WTC11 (cell line): ENCODE measurements around the gene SYCN. TPM values are rescaled to one million over a fixed set of nuclear protein-coding genes. Genes with fewer than 3 reads are reported as not detected.

Source experiments
- ATAC-seq: fragments of 200-7000 bp; cut with Tn5 transposase; 2 replicates; pipeline ENCODE4 v1.10.0; 2021; ENCODE audit warnings: mild to moderate bottlenecking, moderate library complexity
- CTCF ChIA-PET: fragments of 300-600 bp; sonication (Branson Sonifier 250); formaldehyde crosslinking; loops from one replicate; lab custom pipeline; 2021; ENCODE audit warnings: antibody characterized with exemption; lab: Charles Lee
- POLR2A ChIA-PET: fragments of 350-600 bp; sonication (Branson Sonifier 250); formaldehyde crosslinking; loops from one replicate; lab custom pipeline; 2021; ENCODE audit warnings: antibody characterized with exemption; lab: Charles Lee
- DNase-seq: peaks from one replicate; pipeline ENCODE4 v3.0.0; 2021; ENCODE audit warnings: low spot score
- H3K27ac Mint-ChIP-seq: 2 replicates; pipeline ENCODE4 v1.8.0; 2021; ENCODE audit warnings: mixed read lengths
- H3K27me3 Mint-ChIP-seq: 2 replicates; pipeline ENCODE4 v1.8.0; 2021; ENCODE audit warnings: low read depth, mild to moderate bottlenecking, moderate library complexity, mixed read lengths
- H3K36me3 Mint-ChIP-seq: 2 replicates; pipeline ENCODE4 v1.8.0; 2021; ENCODE audit warnings: mixed read lengths
- H3K4me1 Mint-ChIP-seq: 2 replicates; pipeline ENCODE4 v1.8.0; 2022; ENCODE audit warnings: mixed read lengths
- H3K4me3 Mint-ChIP-seq: 2 replicates; pipeline ENCODE4 v1.8.0; 2021; ENCODE audit warnings: mild to moderate bottlenecking, moderate library complexity, mixed read lengths
- H3K9me3 Mint-ChIP-seq: 2 replicates; pipeline ENCODE4 v1.8.0; 2021; ENCODE audit warnings: mixed read lengths
- ARID4B ChIP-seq: sonication (generic); formaldehyde crosslinking; IDR thresholded peaks from 2 replicates; pipeline ENCODE4 v1.8.0; 2023; ENCODE audit warnings: missing genetic modification reagents, mild to moderate bottlenecking, borderline replicate concordance
- ELF4 ChIP-seq: sonication (generic); formaldehyde crosslinking; IDR thresholded peaks from 2 replicates; pipeline ENCODE4 v1.8.1; 2022; ENCODE audit warnings: low read depth, mild to moderate bottlenecking, moderate library complexity, missing genetic modification reagents
- ETV6 ChIP-seq: sonication (generic); formaldehyde crosslinking; IDR thresholded peaks from 2 replicates; pipeline ENCODE4 v1.8.1; 2022; ENCODE audit warnings: mild to moderate bottlenecking, missing genetic modification reagents
- JUN ChIP-seq: sonication (generic); formaldehyde crosslinking; IDR thresholded peaks from 2 replicates; pipeline ENCODE4 v1.8.0; 2023; ENCODE audit warnings: mild to moderate bottlenecking, missing genetic modification reagents
- MXD4 ChIP-seq: fragments of 250-450 bp; sonication (Bioruptor Pico); IDR thresholded peaks from 2 replicates; pipeline ENCODE4 v1.8.0; 2021; ENCODE audit warnings: mild to moderate bottlenecking, moderate library complexity, borderline replicate concordance
- NFE2L1 ChIP-seq: sonication (generic); formaldehyde crosslinking; IDR thresholded peaks from 2 replicates; pipeline ENCODE4 v1.8.1; 2023; ENCODE audit warnings: missing genetic modification reagents
- NFYB ChIP-seq: sonication (generic); formaldehyde crosslinking; conservative IDR thresholded peaks from 2 replicates; pipeline ENCODE4 v1.8.0; 2022; ENCODE audit warnings: low read depth, missing genetic modification reagents
- SMAD4 ChIP-seq: sonication (generic); formaldehyde crosslinking; IDR thresholded peaks from 2 replicates; pipeline ENCODE4 v1.8.0; 2022; ENCODE audit warnings: mild to moderate bottlenecking, missing genetic modification reagents
- TCF7 ChIP-seq: sonication (generic); formaldehyde crosslinking; IDR thresholded peaks from 2 replicates; pipeline ENCODE4 v1.8.0; 2022; ENCODE audit warnings: mild to moderate bottlenecking, low read depth, missing genetic modification reagents, moderate library complexity
- ZNF138 ChIP-seq: sonication (generic); formaldehyde crosslinking; conservative IDR thresholded peaks from 2 replicates; pipeline ENCODE4 v1.8.1; 2022; ENCODE audit warnings: mild to moderate bottlenecking, moderate library complexity, missing genetic modification reagents
- ZNF396 ChIP-seq: fragments of 250-450 bp; sonication (Bioruptor Pico); IDR thresholded peaks from 2 replicates; pipeline ENCODE4 v1.8.0; 2021; ENCODE audit warnings: mild to moderate bottlenecking, moderate library complexity, borderline replicate concordance
- ZNF671 ChIP-seq: fragments of 250-450 bp; sonication (Bioruptor Pico); IDR thresholded peaks from 2 replicates; pipeline ENCODE4 v1.8.0; 2021; ENCODE audit warnings: mild to moderate bottlenecking
- total RNA-seq: library from RNA; stranded (reverse); gene quantifications from 3 replicates; pipeline ENCODE4 v1.2.3, GENCODE V29; 2021
- TF ChIP-seq, protein P1 (sequence below): sonication (generic); formaldehyde crosslinking; IDR thresholded peaks from 2 replicates; pipeline ENCODE4 v1.8.0; 2022; ENCODE audit warnings: mild to moderate bottlenecking, missing genetic modification reagents
- TF ChIP-seq, protein P2 (sequence below): sonication (generic); formaldehyde crosslinking; IDR thresholded peaks from 2 replicates; pipeline ENCODE4 v1.8.0; 2022; ENCODE audit warnings: missing genetic modification reagents

The SYCN gene
- total RNA-seq, 1 experiment from 2014 or later: 0.77 TPM

- no peak for TF ChIP-seq ETV6 (CRISPR knock-in tag)
- no peak for TF ChIP-seq TCF7 (CRISPR knock-in tag)
- TF ChIP-seq JUN (CRISPR knock-in tag): no peak
- TF ChIP-seq, protein P1, sequence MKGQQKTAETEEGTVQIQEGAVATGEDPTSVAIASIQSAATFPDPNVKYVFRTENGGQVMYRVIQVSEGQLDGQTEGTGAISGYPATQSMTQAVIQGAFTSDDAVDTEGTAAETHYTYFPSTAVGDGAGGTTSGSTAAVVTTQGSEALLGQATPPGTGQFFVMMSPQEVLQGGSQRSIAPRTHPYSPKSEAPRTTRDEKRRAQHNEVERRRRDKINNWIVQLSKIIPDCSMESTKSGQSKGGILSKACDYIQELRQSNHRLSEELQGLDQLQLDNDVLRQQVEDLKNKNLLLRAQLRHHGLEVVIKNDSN (CRISPR knock-in tag): no peak
- TF ChIP-seq ARID4B (CRISPR knock-in tag): no peak
These were observed 39.8 kb downstream of the SYCN start (continued) for GRCh38 chr19:39164289-39164688.

DNA sequence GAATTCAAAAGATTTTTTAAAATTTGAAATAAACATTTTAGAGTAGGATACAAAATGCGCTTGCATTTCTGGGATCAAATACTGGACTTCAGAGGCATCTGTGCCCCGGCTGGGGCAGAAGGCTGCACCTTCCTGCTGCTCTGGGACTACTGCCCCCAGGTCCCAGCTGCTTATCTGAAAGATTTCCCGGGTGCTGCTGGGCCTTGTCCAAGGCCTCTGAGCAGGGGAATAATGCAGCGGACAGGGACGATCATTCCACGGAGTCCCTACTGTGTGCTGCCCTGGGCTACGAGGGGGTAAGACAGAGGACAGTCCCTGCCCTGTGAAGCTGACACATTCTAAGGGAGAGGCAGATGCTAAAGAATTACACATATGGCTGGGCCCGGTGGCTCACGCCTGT, 40.4 kb downstream of the SYCN start:
- CTCF ChIA-PET: interaction anchor here (2.4 kb wide), 1 partner anchor 42 kb away, joined by 6 read pairs; no protein-coding TSS in a partner anchor
- Mint-ChIP-seq H3K36me3 (no peaks in the 10 kb centered on the region), H3K27ac (no peak overlapping the region), H3K4me3 (no peak overlapping the region), H3K4me1 (peaks cover 16% of the 10 kb centered on the region), H3K9me3 (no peaks in the 10 kb centered on the region), H3K27me3 (no peaks in the 10 kb centered on the region; the same call in 1 of the 2 replicates)
- TF ChIP-seq NFYB: no peak
- TF ChIP-seq NFE2L1 (CRISPR knock-in tag): no peak
- TF ChIP-seq SMAD4 (CRISPR knock-in tag): no peak
- TF ChIP-seq MXD4 (CRISPR knock-in tag): no peak
- TF ChIP-seq ZNF671: no peak
- no peak for TF ChIP-seq ZNF396
- no peak for TF ChIP-seq ELF4 (CRISPR knock-in tag)
- POLR2A ChIA-PET: interaction anchor here (0.7 kb wide), 1 partner anchor 141 kb away, joined by 5 read pairs; no protein-coding TSS in a partner anchor
- no peak for DNase-seq
- no peak for ATAC-seq

DNA sequence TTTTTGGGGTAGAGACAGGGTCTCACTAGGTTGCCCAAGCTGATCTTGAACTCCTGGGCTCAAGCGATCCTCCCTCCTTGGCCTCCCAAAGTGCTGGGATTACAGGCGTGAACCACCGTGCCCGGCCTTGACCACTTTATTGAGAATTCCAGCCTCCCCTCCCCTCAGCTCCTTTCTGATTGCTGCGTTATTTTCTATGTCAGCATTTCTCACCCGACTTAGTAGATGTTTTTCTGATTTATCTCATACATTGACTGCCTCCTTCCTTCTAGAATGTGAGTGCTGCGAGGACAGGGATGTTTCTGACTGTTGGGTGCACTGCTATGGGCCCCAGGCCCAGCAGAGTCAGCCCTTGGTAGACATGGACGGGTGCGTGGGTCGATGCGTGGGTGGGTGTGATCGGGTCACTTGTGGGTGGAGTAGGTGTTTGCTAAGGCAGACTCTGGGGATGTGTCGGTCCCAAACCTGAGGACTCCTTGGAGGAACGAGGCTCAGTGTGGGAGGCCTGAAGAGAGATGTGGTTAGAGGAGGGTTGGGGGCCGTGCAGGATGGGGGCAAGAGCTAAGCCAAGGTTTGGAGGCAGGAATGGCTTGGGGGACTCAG, 41.5 kb downstream of the SYCN start:
- ATAC-seq: no peak
- Mint-ChIP-seq H3K9me3 (no peaks in the 10 kb centered on the region), H3K4me3 (no peak overlapping the region), H3K27me3 (no peaks in the 10 kb centered on the region; the same call in 1 of the 2 replicates), H3K27ac (peak overlapping the region; percentile 22; the same call in 1 of the 2 replicates)
- CTCF ChIA-PET: interaction anchor here (0.6 to 2.4 kb wide), 2 partner anchors 14 to 40 kb away, joined by 3 to 6 read pairs; no protein-coding TSS in a partner anchor
- POLR2A ChIA-PET: no interaction called here
- no peak for TF ChIP-seq ZNF138 (CRISPR knock-in tag)
- TF ChIP-seq, protein P2, sequence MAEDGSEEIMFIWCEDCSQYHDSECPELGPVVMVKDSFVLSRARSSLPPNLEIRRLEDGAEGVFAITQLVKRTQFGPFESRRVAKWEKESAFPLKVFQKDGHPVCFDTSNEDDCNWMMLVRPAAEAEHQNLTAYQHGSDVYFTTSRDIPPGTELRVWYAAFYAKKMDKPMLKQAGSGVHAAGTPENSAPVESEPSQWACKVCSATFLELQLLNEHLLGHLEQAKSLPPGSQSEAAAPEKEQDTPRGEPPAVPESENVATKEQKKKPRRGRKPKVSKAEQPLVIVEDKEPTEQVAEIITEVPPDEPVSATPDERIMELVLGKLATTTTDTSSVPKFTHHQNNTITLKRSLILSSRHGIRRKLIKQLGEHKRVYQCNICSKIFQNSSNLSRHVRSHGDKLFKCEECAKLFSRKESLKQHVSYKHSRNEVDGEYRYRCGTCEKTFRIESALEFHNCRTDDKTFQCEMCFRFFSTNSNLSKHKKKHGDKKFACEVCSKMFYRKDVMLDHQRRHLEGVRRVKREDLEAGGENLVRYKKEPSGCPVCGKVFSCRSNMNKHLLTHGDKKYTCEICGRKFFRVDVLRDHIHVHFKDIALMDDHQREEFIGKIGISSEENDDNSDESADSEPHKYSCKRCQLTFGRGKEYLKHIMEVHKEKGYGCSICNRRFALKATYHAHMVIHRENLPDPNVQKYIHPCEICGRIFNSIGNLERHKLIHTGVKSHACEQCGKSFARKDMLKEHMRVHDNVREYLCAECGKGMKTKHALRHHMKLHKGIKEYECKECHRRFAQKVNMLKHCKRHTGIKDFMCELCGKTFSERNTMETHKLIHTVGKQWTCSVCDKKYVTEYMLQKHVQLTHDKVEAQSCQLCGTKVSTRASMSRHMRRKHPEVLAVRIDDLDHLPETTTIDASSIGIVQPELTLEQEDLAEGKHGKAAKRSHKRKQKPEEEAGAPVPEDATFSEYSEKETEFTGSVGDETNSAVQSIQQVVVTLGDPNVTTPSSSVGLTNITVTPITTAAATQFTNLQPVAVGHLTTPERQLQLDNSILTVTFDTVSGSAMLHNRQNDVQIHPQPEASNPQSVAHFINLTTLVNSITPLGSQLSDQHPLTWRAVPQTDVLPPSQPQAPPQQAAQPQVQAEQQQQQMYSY (CRISPR knock-in tag): peak; percentile 26; the same call in 1 of the 2 replicates
- TF ChIP-seq, all 79 proteins: peak for 1
- Mint-ChIP-seq H3K36me3 (no peaks in the 10 kb centered on the region), H3K4me1 (peaks cover 12% of the 10 kb centered on the region)
- DNase-seq: no peak
